ENCODE measurements around the gene EIF4A3. TPM values are rescaled to one million over a fixed set of nuclear protein-coding genes. Genes with fewer than 3 reads are reported as not detected.

The EIF4A3 gene
- total RNA-seq, 1 donor from 2014 or later: 89.9 TPM

DNA sequence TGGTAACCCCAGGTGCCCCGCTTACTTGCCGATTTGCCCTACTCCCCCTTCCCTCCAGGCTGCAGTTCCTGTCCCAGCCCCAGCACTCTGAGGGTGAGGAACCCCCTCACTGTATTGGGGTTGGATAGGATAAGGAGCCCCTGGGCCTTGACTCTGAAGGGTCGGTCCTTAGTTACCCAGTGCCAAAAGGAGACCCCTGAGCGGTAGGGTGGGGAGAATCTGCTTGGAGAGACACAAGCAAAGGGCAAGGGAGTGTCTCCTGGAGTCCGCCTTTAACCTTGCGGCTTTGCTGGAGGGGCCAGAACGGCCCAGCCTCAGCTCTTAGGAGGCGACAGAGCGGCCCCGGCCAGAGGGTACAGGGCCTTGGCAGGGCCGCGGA is 35.9 kb upstream of the EIF4A3 start:
- Mint-ChIP-seq H3K36me3 (ENCODE audit: low read depth, unreplicated experiment) (no peaks in the 10 kb centered on the region), H3K9me3 (ENCODE audit: unreplicated experiment) (no peaks in the 10 kb centered on the region), H3K4me3 (ENCODE audit: unreplicated experiment) (no peak overlapping the region), H3K27ac (ENCODE audit: unreplicated experiment) (no peak overlapping the region), H3K4me1 (ENCODE audit: low read depth, unreplicated experiment) (peaks cover 5% of the 10 kb centered on the region), H3K27me3 (ENCODE audit: low read depth, unreplicated experiment) (peaks cover 27% of the 10 kb centered on the region)
- Histone ChIP-seq H3K27ac (ENCODE audit: low read depth, low read length) (no peak overlapping the region), H3K4me2 (ENCODE audit: low read length) (no peak overlapping the region), H3K36me3 (ENCODE audit: insufficient read depth, low read length) (no peaks in the 10 kb centered on the region), H3K9ac (ENCODE audit: low read length) (no peak overlapping the region), H4K20me1 (ENCODE audit: insufficient read depth, low read length) (no peaks in the 10 kb centered on the region), H3K9me3 (ENCODE audit: insufficient read depth, low read depth, low read length) (no peaks in the 10 kb centered on the region), H2AFZ (ENCODE audit: low read depth, low read length) (no peak overlapping the region), H3K27me3 (ENCODE audit: insufficient read depth, low read length) (peaks cover 9% of the 10 kb centered on the region), H3K79me2 (ENCODE audit: insufficient read depth, low read length) (no peaks in the 10 kb centered on the region), H3K4me1 (ENCODE audit: insufficient read depth, low read length) (no peaks in the 10 kb centered on the region), H3K4me3 (ENCODE audit: insufficient read depth, low read depth, low read length) (no peak overlapping the region)
- DNase-seq (ENCODE audit: low read depth): no peak
- FAIRE-seq: no peak
- TF ChIP-seq EZH2 (IDR thresholded peaks at IDR 0.05; ENCODE audit: insufficient read depth, low read length): no peak
- TF ChIP-seq, protein P1, sequence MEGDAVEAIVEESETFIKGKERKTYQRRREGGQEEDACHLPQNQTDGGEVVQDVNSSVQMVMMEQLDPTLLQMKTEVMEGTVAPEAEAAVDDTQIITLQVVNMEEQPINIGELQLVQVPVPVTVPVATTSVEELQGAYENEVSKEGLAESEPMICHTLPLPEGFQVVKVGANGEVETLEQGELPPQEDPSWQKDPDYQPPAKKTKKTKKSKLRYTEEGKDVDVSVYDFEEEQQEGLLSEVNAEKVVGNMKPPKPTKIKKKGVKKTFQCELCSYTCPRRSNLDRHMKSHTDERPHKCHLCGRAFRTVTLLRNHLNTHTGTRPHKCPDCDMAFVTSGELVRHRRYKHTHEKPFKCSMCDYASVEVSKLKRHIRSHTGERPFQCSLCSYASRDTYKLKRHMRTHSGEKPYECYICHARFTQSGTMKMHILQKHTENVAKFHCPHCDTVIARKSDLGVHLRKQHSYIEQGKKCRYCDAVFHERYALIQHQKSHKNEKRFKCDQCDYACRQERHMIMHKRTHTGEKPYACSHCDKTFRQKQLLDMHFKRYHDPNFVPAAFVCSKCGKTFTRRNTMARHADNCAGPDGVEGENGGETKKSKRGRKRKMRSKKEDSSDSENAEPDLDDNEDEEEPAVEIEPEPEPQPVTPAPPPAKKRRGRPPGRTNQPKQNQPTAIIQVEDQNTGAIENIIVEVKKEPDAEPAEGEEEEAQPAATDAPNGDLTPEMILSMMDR (IDR thresholded peaks at IDR 0.05; ENCODE audit: insufficient read depth, low read depth, low read length): no peak

DNA sequence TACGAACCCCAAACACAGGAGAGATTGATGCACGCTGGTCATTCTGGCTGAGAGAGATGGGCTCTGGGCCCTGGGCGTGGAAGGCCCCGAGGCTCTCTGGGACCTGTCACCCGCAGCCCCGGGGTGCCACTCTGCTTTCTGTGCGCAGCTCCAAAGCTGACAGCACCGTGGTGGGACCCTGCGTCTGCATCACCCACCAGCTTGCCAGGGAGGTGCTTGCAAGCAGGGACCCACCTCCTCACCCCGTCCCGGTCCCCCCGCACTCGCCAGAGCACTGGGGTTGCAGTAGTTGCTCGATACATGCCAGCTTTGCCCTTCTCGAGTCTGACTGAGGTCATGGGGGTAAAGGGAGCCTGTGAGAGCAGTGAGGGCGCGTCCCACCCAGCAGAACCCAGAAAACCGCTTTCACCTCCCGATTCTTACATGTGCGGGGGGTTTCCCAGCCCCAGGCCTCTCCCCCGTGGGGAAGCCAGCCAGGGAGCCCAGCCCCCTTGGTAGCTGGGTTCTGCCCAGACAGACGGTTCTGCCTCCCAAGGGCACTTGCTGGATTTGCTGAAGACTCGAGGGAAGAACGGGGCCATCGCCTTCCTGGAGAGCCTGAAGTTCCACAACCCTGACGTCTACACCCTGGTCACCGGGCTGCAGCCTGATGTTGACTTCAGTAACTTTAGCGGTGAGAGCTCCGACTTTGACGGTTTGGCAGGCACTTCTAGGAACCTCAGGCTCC is 35.4 kb upstream of the EIF4A3 start:
- FAIRE-seq: no peak
- Mint-ChIP-seq H3K36me3 (ENCODE audit: low read depth, unreplicated experiment) (no peaks in the 10 kb centered on the region), H3K27me3 (ENCODE audit: low read depth, unreplicated experiment) (peaks cover 27% of the 10 kb centered on the region), H3K4me3 (ENCODE audit: unreplicated experiment) (no peak overlapping the region), H3K4me1 (ENCODE audit: low read depth, unreplicated experiment) (peaks cover 4% of the 10 kb centered on the region), H3K27ac (ENCODE audit: unreplicated experiment) (no peak overlapping the region), H3K9me3 (ENCODE audit: unreplicated experiment) (no peaks in the 10 kb centered on the region)
- Histone ChIP-seq H3K27ac (ENCODE audit: low read depth, low read length) (no peak overlapping the region), H3K4me3 (ENCODE audit: insufficient read depth, low read depth, low read length) (no peak overlapping the region), H3K79me2 (ENCODE audit: insufficient read depth, low read length) (no peaks in the 10 kb centered on the region), H3K36me3 (ENCODE audit: insufficient read depth, low read length) (no peaks in the 10 kb centered on the region), H2AFZ (ENCODE audit: low read depth, low read length) (no peak overlapping the region), H3K9ac (ENCODE audit: low read length) (no peak overlapping the region), H4K20me1 (ENCODE audit: insufficient read depth, low read length) (no peaks in the 10 kb centered on the region), H3K4me1 (ENCODE audit: insufficient read depth, low read length) (no peaks in the 10 kb centered on the region), H3K9me3 (ENCODE audit: insufficient read depth, low read depth, low read length) (no peaks in the 10 kb centered on the region), H3K4me2 (ENCODE audit: low read length) (no peak overlapping the region), H3K27me3 (ENCODE audit: insufficient read depth, low read length) (peaks cover 12% of the 10 kb centered on the region)
- no peak for TF ChIP-seq EZH2 (IDR thresholded peaks at IDR 0.05; ENCODE audit: insufficient read depth, low read length)
- TF ChIP-seq, protein P1 (IDR thresholded peaks at IDR 0.05; ENCODE audit: insufficient read depth, low read depth, low read length): no peak
- no peak for DNase-seq (ENCODE audit: low read depth)

DNA sequence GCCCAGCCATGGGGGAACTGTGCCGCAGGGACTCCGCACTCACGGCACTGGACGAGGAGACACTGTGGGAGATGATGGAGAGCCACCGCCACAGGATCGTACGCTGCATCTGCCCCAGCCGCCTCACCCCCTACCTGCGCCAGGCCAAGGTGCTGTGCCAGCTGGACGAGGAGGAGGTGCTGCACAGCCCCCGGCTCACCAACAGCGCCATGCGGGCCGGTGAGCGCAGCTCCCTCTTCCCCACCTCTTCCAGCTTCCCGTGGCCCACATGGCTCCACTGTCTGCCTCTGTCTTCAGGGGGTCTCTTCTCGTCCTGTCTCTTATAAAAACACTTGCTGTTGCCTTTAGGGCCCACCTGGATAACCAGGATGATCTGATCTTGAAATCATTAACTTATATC is 34.5 kb upstream of the EIF4A3 start:
- Mint-ChIP-seq H3K27ac (ENCODE audit: unreplicated experiment) (no peak overlapping the region), H3K4me3 (ENCODE audit: unreplicated experiment) (no peak overlapping the region), H3K9me3 (ENCODE audit: unreplicated experiment) (no peaks in the 10 kb centered on the region), H3K27me3 (ENCODE audit: low read depth, unreplicated experiment) (peaks cover 27% of the 10 kb centered on the region), H3K4me1 (ENCODE audit: low read depth, unreplicated experiment) (no peaks in the 10 kb centered on the region), H3K36me3 (ENCODE audit: low read depth, unreplicated experiment) (no peaks in the 10 kb centered on the region)
- Histone ChIP-seq H3K4me2 (ENCODE audit: low read length) (no peak overlapping the region), H3K27me3 (ENCODE audit: insufficient read depth, low read length) (peaks cover 12% of the 10 kb centered on the region), H2AFZ (ENCODE audit: low read depth, low read length) (no peak overlapping the region), H3K36me3 (ENCODE audit: insufficient read depth, low read length) (no peaks in the 10 kb centered on the region), H3K79me2 (ENCODE audit: insufficient read depth, low read length) (no peaks in the 10 kb centered on the region), H3K9ac (ENCODE audit: low read length) (no peak overlapping the region), H3K4me1 (ENCODE audit: insufficient read depth, low read length) (no peaks in the 10 kb centered on the region), H3K9me3 (ENCODE audit: insufficient read depth, low read depth, low read length) (no peaks in the 10 kb centered on the region), H3K27ac (ENCODE audit: low read depth, low read length) (no peak overlapping the region), H4K20me1 (ENCODE audit: insufficient read depth, low read length) (no peaks in the 10 kb centered on the region), H3K4me3 (ENCODE audit: insufficient read depth, low read depth, low read length) (no peak overlapping the region)
- no peak for DNase-seq (ENCODE audit: low read depth)
- FAIRE-seq: no peak
- TF ChIP-seq, protein P1 (IDR thresholded peaks at IDR 0.05; ENCODE audit: insufficient read depth, low read depth, low read length): no peak
- no peak for TF ChIP-seq EZH2 (IDR thresholded peaks at IDR 0.05; ENCODE audit: insufficient read depth, low read length)
